K562 (cell line): Measurements from ENCODE around the gene SUFU. TPM values are rescaled to one million over a fixed set of nuclear protein-coding genes. Genes with fewer than 3 reads are reported as not detected.

Experiments
- BRD9 ChIP-seq: fragments of 450-650 bp; IDR thresholded peaks from 2 replicates; pipeline ENCODE4 v1.6.1; 2018; ENCODE audit warnings: low read depth; ENCODE audit not compliant: partially characterized antibody
- CBFB ChIP-seq: sonication (generic); formaldehyde crosslinking; IDR thresholded peaks from 2 replicates; pipeline ENCODE4 v1.4.0; 2020; ENCODE audit warnings: mild to moderate bottlenecking, missing genetic modification reagents
- CBX1 ChIP-seq: sonication (generic); IDR thresholded peaks from 2 replicates; pipeline ENCODE4 v1.6.1; 2016; ENCODE audit warnings: antibody characterized with exemption, low read depth, mild to moderate bottlenecking
- HCFC1 ChIP-seq: IDR thresholded peaks from 2 replicates; pipeline ENCODE4 v1.6.1; 2012; ENCODE audit warnings: low read depth, low read length, improper control_type of control experiment
- KLF10 ChIP-seq: fragments of 250-450 bp; sonication (Bioruptor Pico); IDR thresholded peaks from 2 replicates; pipeline ENCODE4 v1.6.1; 2021; ENCODE audit warnings: matching md5 sums
- MAZ ChIP-seq, 2 experiments: fragments of 450-650 bp in 1 of 2; sonication (generic) in 1 of 2; formaldehyde crosslinking; IDR thresholded peaks in 1 of 2; conservative IDR thresholded peaks in 1 of 2; 2 replicates each; pipeline versions ENCODE4 v1.4.0 to v1.5.0; 2020; ENCODE audit warnings: mild to moderate bottlenecking in 1 of 2, missing genetic modification reagents in 1 of 2
- NCOA4 ChIP-seq: fragments of 450-650 bp; IDR thresholded peaks from 2 replicates; pipeline ENCODE4 v1.6.1; 2018; ENCODE audit warnings: mild to moderate bottlenecking; ENCODE audit not compliant: partially characterized antibody
- RBBP5 ChIP-seq: fragments of 200-600 bp; sonication (generic); IDR thresholded peaks from 2 replicates; pipeline ENCODE4 v1.6.1; 2012; ENCODE audit warnings: borderline replicate concordance, mild to moderate bottlenecking, low read length, control low read depth, inconsistent platforms; ENCODE audit not compliant: insufficient read depth, poor library complexity, severe bottlenecking
- RHOXF2B ChIP-seq: fragments of 250-450 bp; sonication (Bioruptor Pico); conservative IDR thresholded peaks from 2 replicates; pipeline ENCODE4 v1.5.1; 2021
- SIN3A ChIP-seq, 2 experiments: fragments of 150-350 bp in 1 of 2; IDR thresholded peaks; 2 replicates each; pipeline ENCODE4 v1.6.1; 2011 to 2016; ENCODE audit warnings: borderline replicate concordance in 2 of 2, low read depth in 2 of 2, low read length in 2 of 2, mild to moderate bottlenecking in 2 of 2, moderate library complexity in 2 of 2; ENCODE audit not compliant: control insufficient read depth in 1 of 2
- SMAD1 ChIP-seq: fragments of 150-350 bp; IDR thresholded peaks from 2 replicates; pipeline ENCODE4 v1.6.1; 2014; ENCODE audit warnings: low read length, low read depth; ENCODE audit not compliant: partially characterized antibody
- TBL1XR1 ChIP-seq, 2 experiments: IDR thresholded peaks; 2 replicates each; pipeline ENCODE4 v1.6.1; 2012; ENCODE audit warnings: improper control_type of control experiment in 2 of 2, low read length in 2 of 2, mild to moderate bottlenecking in 1 of 2
- ZC3H11A ChIP-seq: IDR thresholded peaks from 2 replicates; pipeline ENCODE4 v1.6.1; 2012; ENCODE audit warnings: low read depth, low read length, improper control_type of control experiment
- ZFP1 ChIP-seq: fragments of 450-650 bp; formaldehyde crosslinking; IDR thresholded peaks from 2 replicates; pipeline ENCODE4 v1.4.0; 2020; ENCODE audit warnings: mild to moderate bottlenecking, mixed read lengths
- ZNF766 ChIP-seq: fragments of 200-800 bp; sonication (Bioruptor generic); conservative IDR thresholded peaks from 2 replicates; pipeline ENCODE4 v1.6.1; 2016; ENCODE audit warnings: missing genetic modification characterization, missing compliant biosample characterization
- polyA plus RNA-seq, 8 experiments: library from polyadenylated mRNA; depleted of rRNA in 4 of 8; stranded (reverse) in 5 of 8; unstranded in 3 of 8; fragments of >200 nt; fragmentation: Nextera tagmentation in 2 of 8; fragmentation: Illumina TruSeq in 1 of 8; extraction: Ambion mirVana in 2 of 8; extraction: Trizol in 1 of 8; gene quantifications; 2 replicates each; pipeline versions ENCODE4 v1.2.1 to v1.2.3, GENCODE V29; 2011 to 2014; ENCODE audit warnings: inconsistent platforms in 1 of 8, missing spikeins in 1 of 8
- total RNA-seq, 7 experiments: library from RNA; depleted of rRNA in 6 of 7; stranded (reverse); fragments of >200 nt in 6 of 7; fragmentation: Illumina TruSeq in 2 of 7; extraction: Trizol in 2 of 7; gene quantifications; 2 replicates each; pipeline versions ENCODE4 v1.2.1 to v1.2.3, GENCODE V29; 2011 to 2021; ENCODE audit warnings: low replicate concordance in 1 of 7
- TF ChIP-seq, protein P1 (sequence below): fragments of 450-650 bp; IDR thresholded peaks from 2 replicates; pipeline ENCODE4 v1.6.1; 2017; ENCODE audit warnings: antibody characterized with exemption
- TF ChIP-seq, protein P2 (sequence below): sonication (generic); formaldehyde crosslinking; IDR thresholded peaks from 2 replicates; pipeline ENCODE4 v1.8.0; 2023; ENCODE audit warnings: mild to moderate bottlenecking, missing genetic modification reagents
- TF ChIP-seq, protein P3 (sequence below), 2 experiments: IDR thresholded peaks; 2 replicates each; pipeline ENCODE4 v1.6.1; 2012; ENCODE audit warnings: improper control_type of control experiment in 2 of 2, low read depth in 2 of 2, low read length in 2 of 2, borderline replicate concordance in 1 of 2

The SUFU gene
- total and polyA plus RNA-seq, 9 of the 15 experiments (the other 6 are each of a cell fraction or from before 2014, with no cell fraction given), result 0.59 to 6.3 (median 0.82) TPM

DNA sequence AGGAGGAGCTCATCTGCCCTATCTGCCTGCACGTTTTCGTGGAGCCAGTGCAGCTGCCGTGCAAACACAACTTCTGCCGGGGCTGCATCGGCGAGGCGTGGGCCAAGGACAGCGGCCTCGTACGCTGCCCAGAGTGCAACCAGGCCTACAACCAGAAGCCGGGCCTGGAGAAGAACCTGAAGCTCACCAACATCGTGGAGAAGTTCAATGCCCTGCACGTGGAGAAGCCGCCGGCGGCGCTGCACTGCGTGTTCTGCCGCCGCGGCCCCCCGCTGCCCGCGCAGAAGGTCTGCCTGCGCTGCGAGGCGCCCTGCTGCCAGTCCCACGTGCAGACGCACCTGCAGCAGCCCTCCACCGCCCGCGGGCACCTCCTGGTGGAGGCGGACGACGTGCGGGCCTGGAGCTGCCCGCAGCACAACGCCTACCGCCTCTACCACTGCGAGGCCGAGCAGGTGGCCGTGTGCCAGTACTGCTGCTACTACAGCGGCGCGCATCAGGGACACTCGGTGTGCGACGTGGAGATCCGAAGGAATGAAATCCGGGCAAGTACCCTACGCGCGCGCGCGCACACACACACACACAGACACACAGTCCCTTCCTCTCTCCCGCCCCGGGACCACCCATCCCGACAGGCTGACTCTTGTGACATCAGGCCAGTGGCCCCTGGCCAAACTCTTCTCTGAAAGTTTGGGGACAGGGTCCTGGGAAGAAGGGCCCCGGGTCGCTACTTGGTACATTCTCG is 141.0 kb downstream of the SUFU start (continued):
- TF ChIP-seq, protein P1, sequence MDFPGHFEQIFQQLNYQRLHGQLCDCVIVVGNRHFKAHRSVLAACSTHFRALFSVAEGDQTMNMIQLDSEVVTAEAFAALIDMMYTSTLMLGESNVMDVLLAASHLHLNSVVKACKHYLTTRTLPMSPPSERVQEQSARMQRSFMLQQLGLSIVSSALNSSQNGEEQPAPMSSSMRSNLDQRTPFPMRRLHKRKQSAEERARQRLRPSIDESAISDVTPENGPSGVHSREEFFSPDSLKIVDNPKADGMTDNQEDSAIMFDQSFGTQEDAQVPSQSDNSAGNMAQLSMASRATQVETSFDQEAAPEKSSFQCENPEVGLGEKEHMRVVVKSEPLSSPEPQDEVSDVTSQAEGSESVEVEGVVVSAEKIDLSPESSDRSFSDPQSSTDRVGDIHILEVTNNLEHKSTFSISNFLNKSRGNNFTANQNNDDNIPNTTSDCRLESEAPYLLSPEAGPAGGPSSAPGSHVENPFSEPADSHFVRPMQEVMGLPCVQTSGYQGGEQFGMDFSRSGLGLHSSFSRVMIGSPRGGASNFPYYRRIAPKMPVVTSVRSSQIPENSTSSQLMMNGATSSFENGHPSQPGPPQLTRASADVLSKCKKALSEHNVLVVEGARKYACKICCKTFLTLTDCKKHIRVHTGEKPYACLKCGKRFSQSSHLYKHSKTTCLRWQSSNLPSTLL, result no peak
- TF ChIP-seq ZC3H11A, result no peak
- no peak for TF ChIP-seq ZFP1 (CRISPR knock-in tag)
- no peak for TF ChIP-seq SMAD1
- TF ChIP-seq, protein P2, sequence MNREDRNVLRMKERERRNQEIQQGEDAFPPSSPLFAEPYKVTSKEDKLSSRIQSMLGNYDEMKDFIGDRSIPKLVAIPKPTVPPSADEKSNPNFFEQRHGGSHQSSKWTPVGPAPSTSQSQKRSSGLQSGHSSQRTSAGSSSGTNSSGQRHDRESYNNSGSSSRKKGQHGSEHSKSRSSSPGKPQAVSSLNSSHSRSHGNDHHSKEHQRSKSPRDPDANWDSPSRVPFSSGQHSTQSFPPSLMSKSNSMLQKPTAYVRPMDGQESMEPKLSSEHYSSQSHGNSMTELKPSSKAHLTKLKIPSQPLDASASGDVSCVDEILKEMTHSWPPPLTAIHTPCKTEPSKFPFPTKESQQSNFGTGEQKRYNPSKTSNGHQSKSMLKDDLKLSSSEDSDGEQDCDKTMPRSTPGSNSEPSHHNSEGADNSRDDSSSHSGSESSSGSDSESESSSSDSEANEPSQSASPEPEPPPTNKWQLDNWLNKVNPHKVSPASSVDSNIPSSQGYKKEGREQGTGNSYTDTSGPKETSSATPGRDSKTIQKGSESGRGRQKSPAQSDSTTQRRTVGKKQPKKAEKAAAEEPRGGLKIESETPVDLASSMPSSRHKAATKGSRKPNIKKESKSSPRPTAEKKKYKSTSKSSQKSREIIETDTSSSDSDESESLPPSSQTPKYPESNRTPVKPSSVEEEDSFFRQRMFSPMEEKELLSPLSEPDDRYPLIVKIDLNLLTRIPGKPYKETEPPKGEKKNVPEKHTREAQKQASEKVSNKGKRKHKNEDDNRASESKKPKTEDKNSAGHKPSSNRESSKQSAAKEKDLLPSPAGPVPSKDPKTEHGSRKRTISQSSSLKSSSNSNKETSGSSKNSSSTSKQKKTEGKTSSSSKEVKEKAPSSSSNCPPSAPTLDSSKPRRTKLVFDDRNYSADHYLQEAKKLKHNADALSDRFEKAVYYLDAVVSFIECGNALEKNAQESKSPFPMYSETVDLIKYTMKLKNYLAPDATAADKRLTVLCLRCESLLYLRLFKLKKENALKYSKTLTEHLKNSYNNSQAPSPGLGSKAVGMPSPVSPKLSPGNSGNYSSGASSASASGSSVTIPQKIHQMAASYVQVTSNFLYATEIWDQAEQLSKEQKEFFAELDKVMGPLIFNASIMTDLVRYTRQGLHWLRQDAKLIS (CRISPR knock-in tag), result no peak; the same call in 1 of the 2 replicates
- TF ChIP-seq NCOA4, result no peak
- no peak for TF ChIP-seq BRD9
- no peak for TF ChIP-seq KLF10 (CRISPR knock-in tag)
- TF ChIP-seq MAZ (CRISPR knock-in tag; conservative IDR thresholded peaks at IDR 0.05 in 1 of 2, IDR thresholded peaks at IDR 0.05 in 1 of 2), result no peak
- TF ChIP-seq, protein P3, sequence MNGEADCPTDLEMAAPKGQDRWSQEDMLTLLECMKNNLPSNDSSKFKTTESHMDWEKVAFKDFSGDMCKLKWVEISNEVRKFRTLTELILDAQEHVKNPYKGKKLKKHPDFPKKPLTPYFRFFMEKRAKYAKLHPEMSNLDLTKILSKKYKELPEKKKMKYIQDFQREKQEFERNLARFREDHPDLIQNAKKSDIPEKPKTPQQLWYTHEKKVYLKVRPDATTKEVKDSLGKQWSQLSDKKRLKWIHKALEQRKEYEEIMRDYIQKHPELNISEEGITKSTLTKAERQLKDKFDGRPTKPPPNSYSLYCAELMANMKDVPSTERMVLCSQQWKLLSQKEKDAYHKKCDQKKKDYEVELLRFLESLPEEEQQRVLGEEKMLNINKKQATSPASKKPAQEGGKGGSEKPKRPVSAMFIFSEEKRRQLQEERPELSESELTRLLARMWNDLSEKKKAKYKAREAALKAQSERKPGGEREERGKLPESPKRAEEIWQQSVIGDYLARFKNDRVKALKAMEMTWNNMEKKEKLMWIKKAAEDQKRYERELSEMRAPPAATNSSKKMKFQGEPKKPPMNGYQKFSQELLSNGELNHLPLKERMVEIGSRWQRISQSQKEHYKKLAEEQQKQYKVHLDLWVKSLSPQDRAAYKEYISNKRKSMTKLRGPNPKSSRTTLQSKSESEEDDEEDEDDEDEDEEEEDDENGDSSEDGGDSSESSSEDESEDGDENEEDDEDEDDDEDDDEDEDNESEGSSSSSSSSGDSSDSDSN (IDR thresholded peaks at IDR 0.05; ENCODE audit: borderline replicate concordance in 1 of 2, low read depth in 2 of 2, low read length in 2 of 2), result peak in 1 of 2 experiments; percentile 59; a peak in 1 of 4 replicates
- no peak for TF ChIP-seq SIN3A (IDR thresholded peaks at IDR 0.05; ENCODE audit: borderline replicate concordance in 2 of 2, control insufficient read depth in 1 of 2, low read depth in 2 of 2, low read length in 2 of 2)
- no peak for TF ChIP-seq ZNF766 (CRISPR knock-in tag)
- no peak for TF ChIP-seq HCFC1
- no peak; the same call in 1 of the 2 replicates for TF ChIP-seq CBX1
- no peak for TF ChIP-seq RHOXF2B
- TF ChIP-seq TBL1XR1 (IDR thresholded peaks at IDR 0.05; ENCODE audit: low read length in 2 of 2), result no peak
- TF ChIP-seq CBFB (CRISPR knock-in tag), result 0 out of 2 replicates have a peak, but pooled peaks have one; percentile 36
- TF ChIP-seq RBBP5, result no peak
